Endothelial cell of umbilical vein (primary cell): Measurements from ENCODE around the gene NR1H2. TPM values are rescaled to one million over a fixed set of nuclear protein-coding genes. Genes with fewer than 3 reads are reported as not detected.
A peak's percentile ranks its signal among the peaks of the same experiment; 100 is the strongest.

Source experiments
- BruUV-seq: library from RNA; stranded (reverse); fragments of 400-500 nt; replicated peaks from 2 replicates; lab custom pipeline; 2021; lab: Mats Ljungman, UMichigan
- CTCF ChIA-PET: fragments of 300-600, 350-600 bp; sonication (Branson Sonifier 250); formaldehyde crosslinking; loops from one replicate; lab custom pipeline; 2021; ENCODE audit warnings: antibody characterized with exemption, inconsistent platforms; lab: Charles Lee
- POLR2A ChIA-PET: fragments of 300-600, 350-600 bp; sonication (Branson Sonifier 250); formaldehyde crosslinking; loops from one replicate; lab custom pipeline; 2021; ENCODE audit warnings: antibody characterized with exemption, inconsistent platforms; lab: Charles Lee
- DNase-seq: peaks from one replicate; pipeline ENCODE4 v3.0.0-alpha.2; 2011; ENCODE audit warnings: low read depth, low spot score
- FAIRE-seq: peaks from 2 replicates; lab custom pipeline; 2011; peaks lifted over from hg19 to GRCh38; lab: Jason Lieb, UNC
- H2AFZ ChIP-seq: 2 replicates; pipeline ENCODE4 v1.6.0; 2012; ENCODE audit warnings: low read depth, low read length, control low read depth, inconsistent platforms
- H3K27ac ChIP-seq: 2 replicates; pipeline ENCODE4 v1.5.1; 2011; ENCODE audit warnings: low read depth, mild to moderate bottlenecking, control low read depth, low read length, moderate library complexity; ENCODE audit not compliant: insufficient read depth
- H3K27me3 ChIP-seq, 2 experiments: 2 replicates each; pipeline versions ENCODE4 v1.6.0 to v1.6.1; 2011; ENCODE audit warnings: low read length in 2 of 2, mixed read lengths in 1 of 2; ENCODE audit not compliant: control insufficient read depth in 2 of 2, insufficient read depth in 2 of 2
- H3K36me3 ChIP-seq, 2 experiments: 2 replicates in 1 of 2; 3 replicates in 1 of 2; pipeline ENCODE4 v1.5.1; 2011; ENCODE audit warnings: low read length in 2 of 2, mild to moderate bottlenecking in 1 of 2, moderate library complexity in 1 of 2; ENCODE audit not compliant: control insufficient read depth in 2 of 2, insufficient read depth in 2 of 2; ENCODE audit errors: extremely low read depth in 1 of 2
- H3K4me1 ChIP-seq: 3 replicates; pipeline ENCODE4 v1.5.1; 2011; ENCODE audit warnings: mild to moderate bottlenecking, low read length; ENCODE audit not compliant: control insufficient read depth, insufficient read depth; ENCODE audit errors: extremely low read depth
- H3K4me2 ChIP-seq: 2 replicates; pipeline ENCODE4 v1.6.1; 2011; ENCODE audit warnings: low read length, control low read depth, mixed read lengths; ENCODE audit not compliant: insufficient read depth
- H3K4me3 ChIP-seq, 3 experiments: fragments of 200-600 bp in 1 of 3; sonication (generic), shearing (Covaris generic) in 1 of 3; replicated peaks in 1 of 3; 2 replicates each; pipeline ENCODE4 v1.5.1; 2011 to 2016; ENCODE audit warnings: control low read depth in 3 of 3, low read length in 3 of 3, mild to moderate bottlenecking in 2 of 3, inconsistent platforms in 1 of 3, low read depth in 1 of 3, moderate library complexity in 1 of 3; ENCODE audit not compliant: insufficient read depth in 1 of 3
- H3K79me2 ChIP-seq: 2 replicates; pipeline ENCODE4 v1.6.0; 2012; ENCODE audit warnings: low read length, inconsistent platforms; ENCODE audit not compliant: control insufficient read depth, insufficient read depth
- H3K9ac ChIP-seq: replicated peaks from 2 replicates; pipeline ENCODE3; 2011; ENCODE audit warnings: low read length, control low read depth; ENCODE audit not compliant: insufficient read depth; ENCODE audit errors: extremely low read depth
- H3K9me1 ChIP-seq: replicated peaks from 3 replicates; pipeline ENCODE4 v1.6.0; 2011; ENCODE audit warnings: mild to moderate bottlenecking, low read length; ENCODE audit not compliant: control insufficient read depth, insufficient read depth; ENCODE audit errors: extremely low read depth
- H3K9me3 ChIP-seq: replicated peaks from 2 replicates; pipeline ENCODE4 v1.5.1; 2012; ENCODE audit warnings: low read length, inconsistent platforms; ENCODE audit not compliant: control insufficient read depth, insufficient read depth
- H4K20me1 ChIP-seq: replicated peaks from 2 replicates; pipeline ENCODE3; 2011; ENCODE audit warnings: mild to moderate bottlenecking, low read length; ENCODE audit not compliant: control insufficient read depth, insufficient read depth; ENCODE audit errors: extremely low read depth
- EZH2 ChIP-seq: IDR thresholded peaks from 2 replicates; pipeline ENCODE4 v1.6.1; 2012; ENCODE audit warnings: borderline replicate concordance, low read depth, mild to moderate bottlenecking, moderate library complexity, low read length, inconsistent platforms; ENCODE audit not compliant: severe bottlenecking
- FOS ChIP-seq: IDR thresholded peaks from 2 replicates; pipeline ENCODE4 v1.6.1; 2011; ENCODE audit warnings: mild to moderate bottlenecking, low read length, moderate library complexity, borderline replicate concordance; ENCODE audit not compliant: insufficient read depth
- GATA2 ChIP-seq: IDR thresholded peaks from 2 replicates; pipeline ENCODE4 v1.7.0; 2011; ENCODE audit warnings: low read depth, mild to moderate bottlenecking, moderate library complexity, mixed read lengths, low read length; ENCODE audit not compliant: insufficient read length, insufficient read depth
- JUN ChIP-seq: IDR thresholded peaks from 2 replicates; pipeline ENCODE4 v1.6.1; 2011; ENCODE audit warnings: borderline replicate concordance, low read depth; ENCODE audit not compliant: insufficient read length, insufficient read depth
- MYC ChIP-seq: IDR thresholded peaks from one replicate; pipeline ENCODE4 v1.6.1; 2011; ENCODE audit warnings: mild to moderate bottlenecking, low read depth, low read length
- POLR2A ChIP-seq: IDR thresholded peaks from 2 replicates; pipeline ENCODE4 v1.6.1; 2012; ENCODE audit warnings: low read depth, mild to moderate bottlenecking, control low read depth, low read length
- POLR2AphosphoS5 ChIP-seq: IDR thresholded peaks from 2 replicates; pipeline ENCODE4 v1.6.1; 2012; ENCODE audit warnings: low read depth, mild to moderate bottlenecking, control low read depth, low read length, moderate library complexity; ENCODE audit not compliant: insufficient read depth
- dilution Hi-C: fragments of 300-500 bp; cut with MboI; formaldehyde crosslinking; loops from one replicate; pipeline ENCODE4 v1.15.0; 2019; ENCODE audit warnings: low sequenced_read_pairs; ENCODE audit not compliant: extremely low pct_ligation_motif_present
- intact Hi-C: fragments of 100-400 bp; cut with micrococcal nuclease; formaldehyde crosslinking; loops from one replicate; pipeline ENCODE4 v1.10.0; 2022
- polyA plus RNA-seq, 4 experiments: library from polyadenylated mRNA; depleted of rRNA in 3 of 4; stranded (reverse) in 3 of 4; unstranded in 1 of 4; fragments of >200 nt; gene quantifications; 2 replicates each; pipeline versions ENCODE4 v1.2.1 to v1.2.3, GENCODE V29; 2011 to 2012; ENCODE audit warnings: missing spikeins in 1 of 4
- total RNA-seq: library from RNA; stranded (reverse); gene quantifications from 2 replicates; pipeline ENCODE4 v1.2.3, GENCODE V29; 2021
- TF ChIP-seq, protein P1 (sequence below), 2 donors: IDR thresholded peaks; 1 replicate in 1 of 2; 2 replicates in 1 of 2; pipeline ENCODE4 v1.5.1; 2011; ENCODE audit warnings: low read length in 2 of 2, mild to moderate bottlenecking in 2 of 2, moderate library complexity in 2 of 2, control low read depth in 1 of 2, inconsistent platforms in 1 of 2, low read depth in 1 of 2; ENCODE audit not compliant: insufficient read depth in 1 of 2; ENCODE audit errors: extremely low read depth in 1 of 2
- TF ChIP-seq, protein P2 (sequence below): IDR thresholded peaks from 2 replicates; pipeline ENCODE4 v1.6.1; 2011; ENCODE audit not compliant: insufficient read depth, insufficient read length

NR1H2 gene
- total and polyA plus RNA-seq, 2 donors (not counting 3 experiments of a cell fraction or from before 2014, with no cell fraction given): 46.7 to 48.4 TPM

DNA sequence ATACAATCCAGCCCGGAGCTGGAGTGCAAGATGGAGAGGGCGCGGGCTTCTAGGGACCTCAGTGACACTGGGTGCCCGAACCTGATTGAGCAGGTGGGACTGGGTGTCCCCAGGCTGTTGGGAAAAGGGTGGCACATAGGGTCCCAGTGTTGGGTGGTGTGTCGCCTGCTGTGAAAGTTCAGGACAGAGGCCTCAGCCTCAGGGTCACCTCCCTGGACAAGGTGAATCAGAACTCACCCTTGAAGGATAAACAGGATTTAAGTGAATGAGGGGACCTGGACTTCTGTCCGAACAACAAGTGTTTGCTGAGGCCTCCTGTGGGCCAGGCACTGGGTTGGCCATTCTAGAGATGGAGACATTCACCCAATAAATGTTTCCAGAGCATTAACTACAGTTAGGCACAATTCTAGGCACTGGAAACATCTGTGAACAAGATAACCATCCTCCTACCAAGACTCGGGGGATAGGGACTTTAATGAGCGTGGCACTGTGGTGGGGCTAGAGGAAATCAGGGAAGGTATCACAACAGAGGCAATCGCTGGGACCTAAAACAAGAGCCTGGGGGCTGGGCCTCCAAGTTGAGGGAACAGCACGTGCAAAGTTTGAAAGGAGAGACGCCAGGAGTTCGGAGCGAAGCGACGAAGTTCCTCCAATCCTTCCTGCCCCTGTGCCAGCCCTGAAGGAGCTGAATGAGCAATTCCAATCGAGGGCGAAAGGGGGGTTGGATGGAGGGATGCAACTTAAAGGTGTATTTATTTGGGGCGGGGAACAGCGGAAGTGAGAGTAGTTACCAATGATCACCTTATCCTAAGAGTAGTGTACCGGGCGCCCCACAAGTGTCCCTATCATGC lies 7.0 kb downstream of the NR1H2 start:
- Histone ChIP-seq H3K9ac (peak overlapping the region; percentile 11), H4K20me1 (no peaks in the 10 kb centered on the region), H3K36me3 (peaks cover 5 to 30% of the 10 kb centered on the region in 2 experiments), H3K27me3 (no peaks in the 10 kb centered on the region), H3K4me3 (peak overlapping the region in 2 of 3 experiments; percentile 6 to 71), H3K27ac (no peak overlapping the region), H2AFZ (peak overlapping the region; percentile 5), H3K79me2 (peaks cover 26% of the 10 kb centered on the region), H3K9me1 (no peaks in the 10 kb centered on the region), H3K4me2 (peak overlapping the region; percentile 39), H3K4me1 (peaks cover 16% of the 10 kb centered on the region), H3K9me3 (no peaks in the 10 kb centered on the region)
- intact Hi-C loops (no loop called here), dilution Hi-C loops (no loop called here)
- CTCF ChIA-PET: interaction anchor here (0.9 to 2.5 kb wide), 8 partner anchors 13 to 82 kb away, joined by 3 to 12 read pairs (median 4); partner anchors contain the start of gene KCNC3
- TF ChIP-seq FOS: no peak
- TF ChIP-seq EZH2: no peak
- no peak for TF ChIP-seq GATA2
- no peak for TF ChIP-seq POLR2AphosphoS5
- TF ChIP-seq MYC: no peak
- TF ChIP-seq, protein P1, sequence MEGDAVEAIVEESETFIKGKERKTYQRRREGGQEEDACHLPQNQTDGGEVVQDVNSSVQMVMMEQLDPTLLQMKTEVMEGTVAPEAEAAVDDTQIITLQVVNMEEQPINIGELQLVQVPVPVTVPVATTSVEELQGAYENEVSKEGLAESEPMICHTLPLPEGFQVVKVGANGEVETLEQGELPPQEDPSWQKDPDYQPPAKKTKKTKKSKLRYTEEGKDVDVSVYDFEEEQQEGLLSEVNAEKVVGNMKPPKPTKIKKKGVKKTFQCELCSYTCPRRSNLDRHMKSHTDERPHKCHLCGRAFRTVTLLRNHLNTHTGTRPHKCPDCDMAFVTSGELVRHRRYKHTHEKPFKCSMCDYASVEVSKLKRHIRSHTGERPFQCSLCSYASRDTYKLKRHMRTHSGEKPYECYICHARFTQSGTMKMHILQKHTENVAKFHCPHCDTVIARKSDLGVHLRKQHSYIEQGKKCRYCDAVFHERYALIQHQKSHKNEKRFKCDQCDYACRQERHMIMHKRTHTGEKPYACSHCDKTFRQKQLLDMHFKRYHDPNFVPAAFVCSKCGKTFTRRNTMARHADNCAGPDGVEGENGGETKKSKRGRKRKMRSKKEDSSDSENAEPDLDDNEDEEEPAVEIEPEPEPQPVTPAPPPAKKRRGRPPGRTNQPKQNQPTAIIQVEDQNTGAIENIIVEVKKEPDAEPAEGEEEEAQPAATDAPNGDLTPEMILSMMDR (IDR thresholded peaks at IDR 0.05; ENCODE audit: extremely low read depth in 1 of 2, insufficient read depth in 1 of 2, low read depth in 1 of 2, low read length in 2 of 2): no peak
- no peak for TF ChIP-seq JUN
- TF ChIP-seq, protein P2, sequence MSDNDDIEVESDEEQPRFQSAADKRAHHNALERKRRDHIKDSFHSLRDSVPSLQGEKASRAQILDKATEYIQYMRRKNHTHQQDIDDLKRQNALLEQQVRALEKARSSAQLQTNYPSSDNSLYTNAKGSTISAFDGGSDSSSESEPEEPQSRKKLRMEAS: no peak
- TF ChIP-seq POLR2A: no peak
- FAIRE-seq (peak; percentile 64), DNase-seq (peak; percentile 8)
- BruUV-seq: no TSS peak
- POLR2A ChIA-PET: no interaction called here
